H1 (cell line): Measurements from ENCODE around the gene NEURL1B. TPM values are rescaled to one million over a fixed set of nuclear protein-coding genes. Genes with fewer than 3 reads are reported as not detected.

Experiments used
- CBX8 ChIP-seq: fragments of 300-800, 300-1000 bp; sonication (generic); IDR thresholded peaks from 2 replicates; pipeline ENCODE4 v1.7.1; 2016; ENCODE audit warnings: low read depth, low read length, borderline replicate concordance
- CREB1 ChIP-seq: IDR thresholded peaks from 2 replicates; pipeline ENCODE4 v1.6.1; 2012; ENCODE audit warnings: inconsistent platforms
- GTF2F1 ChIP-seq: IDR thresholded peaks from 2 replicates; pipeline ENCODE4 v1.6.1; 2012; ENCODE audit warnings: low read depth, low read length, improper control_type of control experiment, borderline replicate concordance
- SIN3A ChIP-seq, 2 experiments: IDR thresholded peaks in 1 of 2; conservative IDR thresholded peaks in 1 of 2; 2 replicates each; pipeline ENCODE4 v1.6.1; 2011 to 2012; ENCODE audit warnings: low read length in 2 of 2, improper control_type of control experiment in 1 of 2, low read depth in 1 of 2, mild to moderate bottlenecking in 1 of 2
- SIRT6 ChIP-seq: IDR thresholded peaks from one replicate; pipeline ENCODE4 v1.7.1; 2012; ENCODE audit warnings: low read length, inconsistent platforms
- SP4 ChIP-seq: IDR thresholded peaks from 2 replicates; pipeline ENCODE4 v1.6.1; 2012; ENCODE audit warnings: low read length, inconsistent platforms
- SRF ChIP-seq: IDR thresholded peaks from 2 replicates; pipeline ENCODE4 v1.6.1; 2011; ENCODE audit warnings: mild to moderate bottlenecking, low read depth, low read length, moderate library complexity
- ZNF274 ChIP-seq: IDR thresholded peaks from 2 replicates; pipeline ENCODE4 v1.7.0; 2012; ENCODE audit warnings: low read length, borderline replicate concordance; ENCODE audit errors: extremely low read depth
- polyA plus RNA-seq, 7 experiments: library from polyadenylated mRNA; depleted of rRNA in 3 of 7; stranded (reverse) in 5 of 7; unstranded in 2 of 7; fragments of >200 nt in 5 of 7; fragments of 200-250 nt in 2 of 7; gene quantifications; 1 replicate in 5 of 7; 2 replicates in 1 of 7; 4 replicates in 1 of 7; pipeline versions ENCODE4 v1.2.1 to v1.2.3, GENCODE V29; 2011 to 2013; ENCODE audit warnings: missing spikeins in 2 of 7, mixed read lengths in 2 of 7
- total RNA-seq: library from RNA; stranded (reverse); fragmentation: NEBNext Ultra II Directional; extraction: Animal tissue kit (Norgen Biotek cat#: 25700); gene quantifications from 2 replicates; pipeline ENCODE4 v1.2.1, GENCODE V29; 2021
- TF ChIP-seq, protein P1 (sequence below): IDR thresholded peaks from 2 replicates; pipeline ENCODE4 v1.6.1; 2011; ENCODE audit warnings: low read depth, mild to moderate bottlenecking, low read length; ENCODE audit not compliant: insufficient read depth

The NEURL1B gene
- total and polyA plus RNA-seq, 2 of the 8 experiments (the other 6 are each of a cell fraction or from before 2014, with no cell fraction given), result 3.3 to 6.1 TPM

DNA sequence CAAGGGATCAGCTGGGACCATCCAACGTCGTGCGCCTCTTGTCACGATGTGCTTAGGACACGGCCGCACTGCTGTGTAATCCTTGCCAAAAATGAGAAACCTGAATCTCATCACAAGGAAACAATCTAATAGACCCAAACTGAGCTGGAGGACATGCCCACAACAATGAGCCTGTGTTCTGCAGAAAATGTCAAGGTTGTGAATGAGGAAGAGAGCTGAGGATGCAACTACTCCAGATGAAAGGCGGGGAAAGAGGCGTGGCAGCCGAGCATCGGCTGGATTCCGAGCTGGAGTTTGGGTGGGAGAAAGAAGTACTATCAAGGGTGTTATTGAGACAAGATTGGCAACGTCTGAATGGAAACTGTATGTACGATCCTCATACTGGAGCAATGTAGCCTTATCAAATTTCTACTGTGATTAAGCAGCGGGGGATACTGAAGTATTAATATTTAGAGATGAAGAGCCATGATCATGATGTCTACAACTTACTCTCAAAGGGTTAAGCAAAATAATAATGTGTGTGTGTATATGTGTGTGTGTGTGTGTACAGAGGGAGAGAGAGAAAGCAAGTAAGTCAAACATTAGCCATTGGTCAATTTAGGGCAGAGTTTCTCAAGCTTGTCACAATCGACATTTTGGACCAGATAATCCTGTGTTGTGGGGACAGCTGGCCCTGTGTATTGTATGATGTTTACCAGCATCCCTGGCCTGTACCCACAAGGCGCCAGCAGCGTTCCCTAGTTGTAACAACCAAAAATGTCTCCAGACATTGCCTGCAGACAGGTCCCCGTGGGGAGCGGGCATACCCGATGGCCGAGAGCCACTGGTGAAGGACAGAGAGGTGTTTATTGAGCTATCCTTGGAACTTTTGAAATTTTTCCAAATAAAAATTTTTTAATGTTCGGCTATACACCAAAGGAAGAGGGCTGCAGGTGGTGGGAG, 83.5 kb downstream of the NEURL1B start (continued):
- TF ChIP-seq SRF, result no peak
- TF ChIP-seq SIN3A (conservative IDR thresholded peaks at IDR 0.05 in 1 of 2, IDR thresholded peaks at IDR 0.05 in 1 of 2; ENCODE audit: low read depth in 1 of 2, low read length in 2 of 2), result no peak
- no peak for TF ChIP-seq SIRT6
- no peak for TF ChIP-seq GTF2F1
- no peak for TF ChIP-seq CREB1
- TF ChIP-seq CBX8, result no peak
- TF ChIP-seq, protein P1, sequence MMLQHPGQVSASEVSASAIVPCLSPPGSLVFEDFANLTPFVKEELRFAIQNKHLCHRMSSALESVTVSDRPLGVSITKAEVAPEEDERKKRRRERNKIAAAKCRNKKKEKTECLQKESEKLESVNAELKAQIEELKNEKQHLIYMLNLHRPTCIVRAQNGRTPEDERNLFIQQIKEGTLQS, result no peak
- no peak for TF ChIP-seq ZNF274
- no peak for TF ChIP-seq SP4
